Stimulated activated CD4-positive, alpha-beta T cell treated with anti-CD3 and anti-CD28 coated beads, Interleukin-1b, Interleukin-23, amount 100 ng/mL, for 24 hours (primary cell): ENCODE data around the gene FAM216B.
"Not testable (repeated sequence)": the region's sequence is repeated elsewhere in the genome, so short reads cannot be mapped to it uniquely, and the experiment has no call there.

Source experiments
- DNase-seq, 4 experiments: peaks; one replicate each; pipeline ENCODE4 v3.0.0-alpha.2; 2020; ENCODE audit warnings: low read depth in 4 of 4, low spot score in 1 of 4

The FAM216B gene

GRCh38 chr13:42781352-42781751 lies at the start of gene FAM216B:
FAM216B (plus strand) TSS chr13:42781584; CDS start chr13:42784068, 2,484 bp downstream.
- no peak for DNase-seq

- no peak for DNase-seq
Measured at GRCh38 chr13:42732073-42732472, 49.3 kb upstream of the FAM216B start.

DNA sequence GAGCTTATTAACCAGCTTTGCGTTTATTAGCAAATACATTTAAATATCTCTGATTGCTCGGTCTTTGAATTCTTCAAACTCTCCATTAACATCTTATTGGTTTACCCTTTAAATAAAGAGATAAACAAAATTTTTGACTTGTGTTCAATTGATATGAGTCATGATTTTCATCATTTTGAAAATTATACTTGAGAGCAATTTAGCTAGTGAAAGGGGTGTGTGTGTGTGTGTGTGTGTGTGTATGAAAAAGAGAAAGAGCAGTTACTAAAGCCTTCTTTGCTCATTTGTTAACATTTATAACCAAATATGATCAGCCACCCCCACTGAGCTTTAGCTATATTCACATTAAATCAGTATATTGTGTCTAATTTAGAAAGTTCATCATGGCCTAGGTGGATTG lies 48.3 kb upstream of the FAM216B start:
- DNase-seq, result no peak

DNA sequence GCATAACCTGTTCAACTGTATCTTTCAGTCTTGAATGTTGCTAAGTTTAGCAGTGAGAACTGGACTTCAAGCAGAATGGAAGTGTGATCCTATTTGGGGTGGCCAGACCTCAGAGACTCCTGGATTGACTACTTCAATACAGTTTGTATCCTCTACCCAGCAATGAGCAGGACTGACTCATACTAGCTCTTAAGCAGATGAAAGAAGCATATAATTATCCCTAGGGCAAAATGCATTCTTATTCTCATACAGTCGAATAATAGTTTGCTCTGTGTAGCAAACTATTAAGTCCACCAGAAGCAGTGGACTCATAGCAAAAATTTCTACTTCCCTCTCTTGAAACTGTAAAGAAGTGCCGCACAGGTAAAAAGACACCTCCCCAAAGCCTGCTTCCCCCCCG lies 46.4 kb upstream of the FAM216B start:
- DNase-seq, result no peak

- DNase-seq, result no peak
Measured at GRCh38 chr13:42740753-42741152, 40.6 kb upstream of the FAM216B start.

DNA sequence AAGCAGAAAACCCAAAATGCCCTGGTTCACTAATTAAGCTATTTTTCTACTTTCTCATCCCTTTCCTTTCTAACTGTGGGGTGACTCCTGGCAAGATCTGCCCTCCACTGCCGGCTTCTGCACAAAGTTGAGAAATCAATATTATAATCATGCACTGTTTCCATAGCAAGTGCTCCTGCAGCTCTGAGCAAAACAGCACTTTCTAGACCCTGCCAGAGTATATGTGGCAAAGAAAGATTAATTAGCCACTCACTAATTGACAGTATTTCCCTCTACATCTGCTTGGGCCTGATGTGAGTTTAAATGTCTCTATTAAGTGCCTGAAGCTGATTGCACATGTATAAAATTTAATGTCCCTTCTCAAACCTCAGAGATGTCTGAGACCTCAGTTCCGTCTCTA lies 39.5 kb upstream of the FAM216B start:
- DNase-seq, result no peak

- DNase-seq, result no peak
Measured at GRCh38 chr13:42745655-42746054, 35.7 kb upstream of the FAM216B start.

GRCh38 chr13:42746866-42747265 lies 34.5 kb upstream of the FAM216B start:
- no peak for DNase-seq

GRCh38 chr13:42747399-42747873 lies 33.9 kb upstream of the FAM216B start:
- DNase-seq, result no peak

- DNase-seq, result no peak
Measured at GRCh38 chr13:42750794-42751193, 30.6 kb upstream of the FAM216B start.

- no peak for DNase-seq
Measured at GRCh38 chr13:42751693-42752092, 29.7 kb upstream of the FAM216B start.

GRCh38 chr13:42752731-42753130 lies 28.7 kb upstream of the FAM216B start:
- no peak for DNase-seq

- no peak for DNase-seq
Measured at GRCh38 chr13:42753697-42754096, 27.7 kb upstream of the FAM216B start.

DNA sequence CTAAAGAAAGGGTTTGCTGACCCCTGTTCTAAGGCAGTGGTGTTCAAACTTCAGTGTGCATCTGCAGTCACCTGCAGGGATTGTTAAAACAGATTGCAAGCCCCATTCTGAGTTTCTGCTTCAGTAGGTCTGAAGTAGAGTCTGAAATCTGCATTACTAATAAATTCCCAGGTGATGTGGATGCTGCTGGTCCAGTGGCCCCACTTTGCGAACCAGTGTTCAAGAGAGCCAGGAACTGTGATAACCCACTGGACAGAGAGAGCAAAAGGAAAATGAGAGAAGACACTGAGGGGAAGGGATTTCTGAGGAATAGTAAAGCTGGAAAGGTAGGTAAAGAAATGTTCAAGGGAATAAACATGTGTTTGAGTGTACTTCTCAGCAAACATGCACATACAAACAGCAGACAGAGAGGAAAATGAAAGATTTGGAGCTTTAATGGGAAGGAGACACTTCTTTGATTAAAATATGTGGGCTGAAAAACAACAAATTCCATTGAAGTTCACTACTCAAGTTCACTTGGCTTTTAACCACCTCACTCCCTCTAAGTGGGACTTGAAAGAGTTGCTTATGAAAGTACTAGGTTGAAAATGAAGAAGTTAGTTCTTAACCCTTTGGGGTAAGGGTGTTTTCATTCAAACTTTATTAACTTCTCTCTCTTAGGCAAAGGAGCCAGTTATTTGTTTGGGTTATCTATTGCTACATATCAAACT lies 26.4 kb upstream of the FAM216B start:
- DNase-seq, result no peak

DNA sequence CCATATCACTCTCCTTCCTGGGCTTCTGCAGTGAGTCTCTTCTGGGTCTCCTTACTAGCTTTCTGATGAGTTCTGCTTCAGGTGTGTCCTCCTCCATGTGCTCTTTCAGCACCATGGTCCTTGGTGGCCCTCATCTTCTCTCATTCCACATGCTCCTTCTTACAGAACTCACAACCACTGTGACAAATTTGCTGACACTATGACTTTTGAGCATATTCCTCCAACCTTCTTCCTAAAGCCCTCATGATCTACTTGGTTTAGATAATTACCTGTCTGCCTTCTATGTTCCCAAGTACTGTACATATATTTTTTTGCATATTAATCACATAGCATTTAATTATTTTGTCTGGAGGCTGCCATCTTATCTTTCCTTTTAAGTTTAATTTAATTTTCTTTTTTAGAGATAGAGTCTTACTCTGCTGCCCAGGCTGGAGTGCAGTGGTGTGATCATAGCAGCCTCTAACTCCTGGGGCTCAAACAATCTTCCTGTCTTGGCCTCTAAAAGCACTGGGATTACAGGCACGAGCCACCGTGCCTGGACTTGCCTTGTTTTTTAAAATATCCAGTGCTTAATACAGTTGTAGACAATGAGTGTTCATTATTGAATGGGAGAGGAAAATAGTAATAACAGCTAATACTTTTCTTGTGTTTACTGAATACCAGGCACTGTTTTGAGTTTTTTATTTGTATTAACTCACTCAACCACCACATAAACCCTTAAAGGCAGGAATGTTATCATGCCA lies 23.5 kb upstream of the FAM216B start:
- no peak for DNase-seq

DNA sequence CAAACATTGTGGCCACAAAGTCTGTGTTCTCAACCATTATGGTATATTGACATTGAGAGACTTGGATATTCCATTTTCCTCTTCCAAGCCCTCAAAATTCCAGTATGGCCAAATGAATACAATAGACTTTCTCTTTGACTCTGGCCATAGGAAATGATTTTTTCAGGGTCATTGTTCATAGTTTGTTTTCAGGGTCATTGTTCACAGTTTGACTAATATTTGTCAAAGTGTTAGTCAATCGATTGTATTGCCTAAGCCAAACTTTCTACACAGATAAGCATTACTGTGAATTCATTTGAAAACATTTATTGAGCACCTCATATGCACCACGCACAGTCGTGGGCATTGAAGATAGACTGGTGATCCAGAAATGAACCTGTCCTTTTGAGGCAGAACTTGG lies 22.9 kb upstream of the FAM216B start:
- DNase-seq, result no peak

- DNase-seq, result no peak
Measured at GRCh38 chr13:42760951-42761350, 20.4 kb upstream of the FAM216B start.

DNA sequence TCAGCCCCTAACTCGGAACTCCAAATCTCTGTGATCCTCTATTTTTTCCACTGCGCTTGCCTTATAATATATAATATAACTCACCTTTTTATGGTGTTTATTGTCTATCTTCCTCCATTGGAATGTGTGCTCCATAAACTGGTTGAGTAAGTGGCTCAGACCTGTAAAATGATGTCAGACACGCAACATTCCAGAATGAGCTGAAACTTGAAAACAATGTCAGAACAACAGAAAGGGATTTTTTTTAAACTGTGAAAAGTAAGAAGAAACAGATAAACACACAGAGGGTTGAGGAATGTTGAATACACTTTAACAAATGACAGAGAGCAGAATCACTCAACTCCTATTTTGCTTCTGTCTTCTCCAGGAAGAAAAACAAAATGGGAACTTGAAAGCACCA lies 19.1 kb upstream of the FAM216B start:
- DNase-seq, result no peak

- no peak for DNase-seq
Measured at GRCh38 chr13:42762917-42763316, 18.5 kb upstream of the FAM216B start.

DNA sequence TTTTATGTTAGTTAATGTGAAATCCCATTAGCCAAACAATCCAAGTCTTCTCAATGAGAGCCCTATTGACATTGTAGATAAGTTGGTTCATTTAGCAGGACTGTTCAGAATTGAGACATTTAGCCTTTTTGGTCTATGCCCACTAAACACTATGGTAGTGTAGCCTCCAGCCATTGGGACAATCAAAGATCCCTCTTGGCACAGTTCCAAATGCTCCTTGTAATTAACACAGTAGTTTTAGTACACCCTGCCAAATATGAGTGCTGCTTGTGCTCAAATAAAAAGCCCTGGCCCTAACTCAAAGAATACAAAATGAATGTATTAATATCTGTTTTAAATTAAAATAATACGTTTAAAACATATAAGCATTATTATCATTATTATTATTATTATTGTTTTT lies 15.4 kb upstream of the FAM216B start:
- no peak for DNase-seq

DNA sequence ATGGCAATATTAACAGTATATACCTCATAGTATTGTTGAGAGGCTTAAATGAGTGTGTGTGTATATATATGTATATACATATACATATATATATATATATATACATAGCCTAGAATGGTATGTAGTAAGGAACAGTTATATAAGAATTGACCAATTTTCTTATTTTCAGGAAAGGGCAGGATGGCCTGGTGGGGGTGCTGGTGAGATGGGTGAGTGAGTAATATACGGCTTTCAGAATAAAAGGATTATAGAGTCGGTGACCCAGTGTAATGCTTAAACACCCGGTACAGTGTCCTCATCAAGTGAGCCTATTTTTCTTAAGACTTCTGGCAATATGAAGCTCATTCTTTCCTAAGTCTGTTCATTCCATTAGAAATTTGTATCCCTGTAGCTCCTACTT lies 11.7 kb upstream of the FAM216B start:
- no peak for DNase-seq

DNA sequence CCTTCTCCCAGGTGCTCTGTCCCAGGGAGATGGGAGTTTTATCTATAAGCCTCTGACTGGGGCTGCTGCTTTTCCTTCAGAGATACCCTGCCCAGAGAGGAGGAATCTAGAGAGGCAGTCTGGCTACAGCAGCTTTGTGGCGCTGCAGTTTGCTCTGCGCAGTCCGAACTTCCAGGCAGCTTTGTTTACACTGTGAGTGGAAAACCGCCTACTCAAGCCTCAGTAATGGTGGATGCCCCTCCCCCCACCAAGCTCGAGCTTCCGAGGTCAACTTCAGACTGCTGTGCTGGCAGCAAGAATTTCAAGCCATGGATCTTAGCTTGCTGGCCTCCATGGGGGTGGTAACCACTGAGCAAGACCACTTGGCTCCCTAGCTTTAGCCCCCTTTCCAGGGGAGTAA lies 4.8 kb upstream of the FAM216B start:
- not testable (repeated sequence) for DNase-seq

- no peak for DNase-seq
Measured at GRCh38 chr13:42777467-42777866, 3.9 kb upstream of the FAM216B start.
